ENCODE data around the gene VPS39.

VPS39 gene

GRCh38 chr15:42131826-42132806 is 76.0 kb downstream of the VPS39 start:
- no peak for DNase-seq (ENCODE audit: low read depth, low spot score)

- DNase-seq (ENCODE audit: low read depth, low spot score), result no peak
Measured at GRCh38 chr15:42131006-42131405, 77.1 kb downstream of the VPS39 start.

- DNase-seq (ENCODE audit: low read depth, low spot score), result no peak
Measured at GRCh38 chr15:42130246-42130986, 77.7 kb downstream of the VPS39 start.

- no peak for DNase-seq (ENCODE audit: low read depth, low spot score)
Measured at GRCh38 chr15:42129364-42129763, 78.7 kb downstream of the VPS39 start.

- no peak for DNase-seq (ENCODE audit: low read depth, low spot score)
Measured at GRCh38 chr15:42128476-42128875, 79.6 kb downstream of the VPS39 start.

- no peak for DNase-seq (ENCODE audit: low read depth, low spot score)
Measured at GRCh38 chr15:42123546-42123945, 84.6 kb downstream of the VPS39 start.

GRCh38 chr15:42121682-42122081 is 86.4 kb downstream of the VPS39 start:
- DNase-seq (ENCODE audit: low read depth, low spot score), result no peak

- no peak for DNase-seq (ENCODE audit: low read depth, low spot score)
Measured at GRCh38 chr15:42121021-42121420, 87.1 kb downstream of the VPS39 start.

- DNase-seq (ENCODE audit: low read depth, low spot score), result no peak
Measured at GRCh38 chr15:42120285-42120684, 87.8 kb downstream of the VPS39 start.

- no peak for DNase-seq (ENCODE audit: low read depth, low spot score)
Measured at GRCh38 chr15:42119446-42119760, 88.7 kb downstream of the VPS39 start.

GRCh38 chr15:42118650-42119445 is 89.3 kb downstream of the VPS39 start:
- no peak for DNase-seq (ENCODE audit: low read depth, low spot score)

- no peak for DNase-seq (ENCODE audit: low read depth, low spot score)
Measured at GRCh38 chr15:42111924-42112323, 96.2 kb downstream of the VPS39 start.

GRCh38 chr15:42110367-42110766 is 97.7 kb downstream of the VPS39 start:
- no peak for DNase-seq (ENCODE audit: low read depth, low spot score)

GRCh38 chr15:42108806-42109205 is 99.3 kb downstream of the VPS39 start:
- no peak for DNase-seq (ENCODE audit: low read depth, low spot score)
